Effector memory CD8-positive, alpha-beta T cell (primary cell): ENCODE results near the gene REEP1.
"Not testable (repeated sequence)": the region's sequence is repeated elsewhere in the genome, so short reads cannot be mapped to it uniquely, and the experiment has no call there.

Experiments
- ATAC-seq: fragments of 150-1000 bp; cut with Tn5 transposase; replicated peaks from 2 replicates; pipeline ENCODE4 v1.10.0; 2021; ENCODE audit warnings: mild to moderate bottlenecking, moderate library complexity
- DNase-seq, 3 experiments: peaks; one replicate each; pipeline ENCODE4 v3.0.0; 2021
- H3K27ac Mint-ChIP-seq, 2 donors: one replicate each; pipeline ENCODE4 v1.8.0; 2022; ENCODE audit warnings: mild to moderate bottlenecking in 2 of 2, mixed read lengths in 2 of 2, moderate library complexity in 2 of 2
- H3K27me3 Mint-ChIP-seq, 2 donors: one replicate each; pipeline ENCODE4 v1.8.0; 2022; ENCODE audit warnings: mixed read lengths in 2 of 2
- H3K36me3 Mint-ChIP-seq: one replicate; pipeline ENCODE4 v1.8.0; 2022; ENCODE audit warnings: mild to moderate bottlenecking, moderate library complexity, mixed read lengths; ENCODE audit not compliant: insufficient read depth
- H3K4me1 Mint-ChIP-seq, 2 donors: one replicate each; pipeline ENCODE4 v1.8.0; 2022; ENCODE audit warnings: low read depth in 2 of 2, mixed read lengths in 2 of 2
- H3K4me3 Mint-ChIP-seq, 2 donors: one replicate each; pipeline ENCODE4 v1.8.0; 2022; ENCODE audit warnings: mild to moderate bottlenecking in 2 of 2, mixed read lengths in 2 of 2, moderate library complexity in 2 of 2
- H3K9me3 Mint-ChIP-seq, 2 donors: one replicate each; pipeline ENCODE4 v1.8.0; 2022; ENCODE audit warnings: mixed read lengths in 2 of 2

REEP1 gene

GRCh38 chr2:86364894-86365293, 27.5 kb upstream of the REEP1 start:
- Mint-ChIP-seq H3K4me1 (peaks cover 3% of the 10 kb centered on the region in 2 donors), H3K27me3 (peaks cover 4 to 10% of the 10 kb centered on the region in 2 donors)

GRCh38 chr2:86360776-86361175, 23.4 kb upstream of the REEP1 start:
- no peaks in the 10 kb centered on the region for H3K36me3 Mint-ChIP-seq
- no peaks in the 10 kb centered on the region for H3K9me3 Mint-ChIP-seq
- H3K4me1 Mint-ChIP-seq, result no peaks in the 10 kb centered on the region
- H3K27ac Mint-ChIP-seq, result no peak overlapping the region
- no peak for ATAC-seq
- no peak overlapping the region for H3K4me3 Mint-ChIP-seq
- DNase-seq, result no peak
- H3K27me3 Mint-ChIP-seq, result peaks cover 8 to 34% of the 10 kb centered on the region in 2 donors

More at GRCh38 chr2:86364894-86365293, 27.5 kb upstream of the REEP1 start:
- H3K9me3 Mint-ChIP-seq, result no peaks in the 10 kb centered on the region
- no peaks in the 10 kb centered on the region for H3K36me3 Mint-ChIP-seq
- ATAC-seq (no peak), DNase-seq (no peak)
- no peak overlapping the region for H3K4me3 Mint-ChIP-seq
- H3K27ac Mint-ChIP-seq, result no peak overlapping the region

GRCh38 chr2:86358957-86359356, 21.5 kb upstream of the REEP1 start:
- no peak for DNase-seq
- no peaks in the 10 kb centered on the region for H3K36me3 Mint-ChIP-seq
- H3K4me3 Mint-ChIP-seq, result no peak overlapping the region
- H3K9me3 Mint-ChIP-seq, result no peaks in the 10 kb centered on the region
- no peak for ATAC-seq
- peaks cover 15 to 47% of the 10 kb centered on the region in 2 donors for H3K27me3 Mint-ChIP-seq
- no peak overlapping the region for H3K27ac Mint-ChIP-seq
- H3K4me1 Mint-ChIP-seq, result no peaks in the 10 kb centered on the region

- Mint-ChIP-seq H3K4me3 (no peak overlapping the region), H3K27ac (no peak overlapping the region), H3K4me1 (no peaks in the 10 kb centered on the region), H3K36me3 (no peaks in the 10 kb centered on the region), H3K27me3 (peaks cover 18 to 58% of the 10 kb centered on the region in 2 donors), H3K9me3 (no peaks in the 10 kb centered on the region)
- no peak for DNase-seq
- no peak for ATAC-seq
Observed at GRCh38 chr2:86357392-86357963, 20.1 kb upstream of the REEP1 start.

GRCh38 chr2:86352727-86353221, 15.3 kb upstream of the REEP1 start:
- no peaks in the 10 kb centered on the region for H3K4me1 Mint-ChIP-seq

GRCh38 chr2:86352137-86352726, 14.8 kb upstream of the REEP1 start:
- H3K4me3 Mint-ChIP-seq, result no peak overlapping the region
- H3K4me1 Mint-ChIP-seq, result no peaks in the 10 kb centered on the region
- H3K27ac Mint-ChIP-seq, result no peak overlapping the region
- DNase-seq, result no peak
- H3K27me3 Mint-ChIP-seq, result peaks cover 38 to 72% of the 10 kb centered on the region in 2 donors
- H3K9me3 Mint-ChIP-seq, result no peaks in the 10 kb centered on the region
- H3K36me3 Mint-ChIP-seq, result no peaks in the 10 kb centered on the region
- no peak for ATAC-seq

More at GRCh38 chr2:86352727-86353221, 15.3 kb upstream of the REEP1 start:
- Mint-ChIP-seq H3K4me3 (no peak overlapping the region), H3K36me3 (no peaks in the 10 kb centered on the region), H3K27ac (no peak overlapping the region), H3K9me3 (no peaks in the 10 kb centered on the region), H3K27me3 (peaks cover 33 to 72% of the 10 kb centered on the region in 2 donors)
- ATAC-seq (no peak), DNase-seq (no peak)

- H3K27me3 Mint-ChIP-seq, result peaks cover 53 to 85% of the 10 kb centered on the region in 2 donors
- ATAC-seq (no peak), DNase-seq (no peak)
- no peaks in the 10 kb centered on the region for H3K9me3 Mint-ChIP-seq
- no peaks in the 10 kb centered on the region for H3K36me3 Mint-ChIP-seq
- no peaks in the 10 kb centered on the region for H3K4me1 Mint-ChIP-seq
- no peak overlapping the region for H3K27ac Mint-ChIP-seq
- H3K4me3 Mint-ChIP-seq, result no peak overlapping the region
Observed at GRCh38 chr2:86350751-86351150, 13.3 kb upstream of the REEP1 start.

- Mint-ChIP-seq H3K9me3 (no peaks in the 10 kb centered on the region), H3K4me3 (no peak overlapping the region), H3K27ac (no peak overlapping the region), H3K27me3 (peaks cover 55 to 76% of the 10 kb centered on the region in 2 donors), H3K36me3 (no peaks in the 10 kb centered on the region), H3K4me1 (no peaks in the 10 kb centered on the region)
- ATAC-seq (no peak), DNase-seq (no peak)
Observed at GRCh38 chr2:86347401-86347800, 10.0 kb upstream of the REEP1 start.

GRCh38 chr2:86345783-86346370, 8.5 kb upstream of the REEP1 start:
- not testable (repeated sequence) for H3K9me3 Mint-ChIP-seq, H3K4me3 Mint-ChIP-seq, DNase-seq, ATAC-seq, H3K4me1 Mint-ChIP-seq, H3K27ac Mint-ChIP-seq, H3K36me3 Mint-ChIP-seq
- peaks cover 59 to 74% of the 10 kb centered on the region in 2 donors for H3K27me3 Mint-ChIP-seq

GRCh38 chr2:86344404-86344803, 7.0 kb upstream of the REEP1 start:
- Mint-ChIP-seq H3K4me1 (no peaks in the 10 kb centered on the region), H3K27ac (no peak overlapping the region), H3K4me3 (no peak overlapping the region), H3K27me3 (peaks cover 64 to 74% of the 10 kb centered on the region in 2 donors), H3K36me3 (no peaks in the 10 kb centered on the region), H3K9me3 (peaks cover 4 to 11% of the 10 kb centered on the region in 2 donors)
- no peak for DNase-seq
- ATAC-seq, result no peak

- Mint-ChIP-seq H3K4me3 (no peak overlapping the region), H3K27ac (no peak overlapping the region), H3K27me3 (peaks cover 68 to 73% of the 10 kb centered on the region in 2 donors), H3K36me3 (no peaks in the 10 kb centered on the region), H3K4me1 (peaks cover 3 to 5% of the 10 kb centered on the region in 2 donors), H3K9me3 (peaks cover 4 to 11% of the 10 kb centered on the region in 2 donors)
- ATAC-seq (no peak), DNase-seq (no peak)
Observed at GRCh38 chr2:86342488-86342887, 5.1 kb upstream of the REEP1 start.

- peaks cover 63 to 69% of the 10 kb centered on the region in 2 donors for H3K27me3 Mint-ChIP-seq
- no peak overlapping the region for H3K27ac Mint-ChIP-seq
- no peaks in the 10 kb centered on the region for H3K36me3 Mint-ChIP-seq
- peaks cover 4 to 11% of the 10 kb centered on the region in 2 donors for H3K9me3 Mint-ChIP-seq
- no peak for DNase-seq
- H3K4me3 Mint-ChIP-seq, result no peak overlapping the region
- peaks cover 5 to 6% of the 10 kb centered on the region in 2 donors for H3K4me1 Mint-ChIP-seq
- no peak for ATAC-seq
Observed at GRCh38 chr2:86341470-86341869, 4.0 kb upstream of the REEP1 start.

- no peak for DNase-seq
- Mint-ChIP-seq H3K27me3 (peaks cover 63 to 74% of the 10 kb centered on the region in 2 donors), H3K4me3 (no peak overlapping the region), H3K27ac (no peak overlapping the region), H3K4me1 (peaks cover 5 to 11% of the 10 kb centered on the region in 2 donors), H3K36me3 (no peaks in the 10 kb centered on the region), H3K9me3 (peaks cover 4 to 11% of the 10 kb centered on the region in 2 donors)
- ATAC-seq, result no peak
Observed at GRCh38 chr2:86338778-86339295, 1.4 kb upstream of the REEP1 start.
